HG02798 (cell line): ENCODE data around the gene SYNJ2.

Experiments used
- ATAC-seq: cut with Tn5 transposase; IDR thresholded peaks from one replicate; pipeline ENCODE4 v1.9.1; 2021; ENCODE audit warnings: mild to moderate bottlenecking; ENCODE audit not compliant: unreplicated experiment, poor library complexity

The SYNJ2 gene

GRCh38 chr6:158053377-158054313 lies 72.0 kb downstream of the SYNJ2 start:
- ATAC-seq, result no peak

- no peak for ATAC-seq
These were observed 74.7 kb downstream of the SYNJ2 start for GRCh38 chr6:158056355-158056754.

GRCh38 chr6:158056804-158057203 lies 75.1 kb downstream of the SYNJ2 start:
- ATAC-seq, result no peak

- ATAC-seq, result no peak
These were observed 75.7 kb downstream of the SYNJ2 start for GRCh38 chr6:158057213-158057987.

GRCh38 chr6:158058171-158058651 lies 76.5 kb downstream of the SYNJ2 start:
- ATAC-seq, result no peak

- no peak for ATAC-seq
These were observed 77.4 kb downstream of the SYNJ2 start for GRCh38 chr6:158059108-158059507.

- no peak for ATAC-seq
These were observed 79.0 kb downstream of the SYNJ2 start for GRCh38 chr6:158060455-158061360.

- no peak for ATAC-seq
These were observed 79.7 kb downstream of the SYNJ2 start for GRCh38 chr6:158061361-158061708.

GRCh38 chr6:158061709-158062461 lies 80.2 kb downstream of the SYNJ2 start:
- no peak for ATAC-seq

- ATAC-seq, result no peak
These were observed 82.1 kb downstream of the SYNJ2 start for GRCh38 chr6:158063736-158064135.

- ATAC-seq, result no peak
These were observed 83.1 kb downstream of the SYNJ2 start for GRCh38 chr6:158064725-158065251.

GRCh38 chr6:158066136-158066781 lies 84.6 kb downstream of the SYNJ2 start:
- no peak for ATAC-seq

- no peak for ATAC-seq
These were observed 85.9 kb downstream of the SYNJ2 start for GRCh38 chr6:158067436-158068015.

GRCh38 chr6:158068156-158068892 lies 86.7 kb downstream of the SYNJ2 start:
- no peak for ATAC-seq

- no peak for ATAC-seq
These were observed 87.5 kb downstream of the SYNJ2 start for GRCh38 chr6:158068893-158069799.

GRCh38 chr6:158069800-158070195 lies 88.1 kb downstream of the SYNJ2 start:
- ATAC-seq, result no peak

- no peak for ATAC-seq
These were observed 88.8 kb downstream of the SYNJ2 start for GRCh38 chr6:158070513-158070912.
